CD4-positive, alpha-beta memory T cell (primary cell): Measurements from ENCODE around the gene RAPGEF1. TPM values are rescaled to one million over a fixed set of nuclear protein-coding genes. Genes with fewer than 3 reads are reported as not detected.

Experiments used
- CTCF ChIA-PET: fragments of 350-600 bp; sonication (Branson Sonifier 250); formaldehyde crosslinking; loops from one replicate; lab custom pipeline; 2021; ENCODE audit warnings: inconsistent platforms; ENCODE audit not compliant: partially characterized antibody; lab: Charles Lee
- POLR2A ChIA-PET: fragments of 350-600 bp; sonication (Branson Sonifier 250); formaldehyde crosslinking; loops from one replicate; lab custom pipeline; 2021; ENCODE audit not compliant: partially characterized antibody; lab: Charles Lee
- DNase-seq, 5 donors: peaks; one replicate each; pipeline versions ENCODE4 v3.0.0 to v3.0.0-alpha.2; 2020 to 2022; ENCODE audit warnings: mixed read lengths in 1 of 5
- H3K27ac ChIP-seq: one replicate; pipeline ENCODE4 v1.7.0; 2013; ENCODE audit warnings: low read depth, low read length
- H3K27me3 ChIP-seq: 2 replicates; pipeline ENCODE4 v1.7.0; 2013; ENCODE audit warnings: mild to moderate bottlenecking, low read length, moderate library complexity; ENCODE audit not compliant: insufficient read depth
- H3K36me3 ChIP-seq: 2 replicates; pipeline ENCODE4 v1.7.0; 2013; ENCODE audit warnings: mild to moderate bottlenecking, low read length, moderate library complexity; ENCODE audit not compliant: insufficient read depth
- H3K4me1 ChIP-seq: 2 replicates; pipeline ENCODE4 v1.7.0; 2013; ENCODE audit warnings: mild to moderate bottlenecking, low read length, moderate library complexity; ENCODE audit not compliant: insufficient read depth
- H3K4me3 ChIP-seq, 2 donors: one replicate each; pipeline ENCODE4 v1.7.0; 2013; ENCODE audit warnings: low read length in 2 of 2, mild to moderate bottlenecking in 1 of 2
- H3K9me3 ChIP-seq, 2 donors: one replicate each; pipeline ENCODE4 v1.7.0; 2013; ENCODE audit warnings: low read length in 2 of 2, control low read depth in 1 of 2; ENCODE audit not compliant: control insufficient read depth in 1 of 2
- H3K27ac Mint-ChIP-seq, 7 donors: one replicate each; pipeline ENCODE4 v1.8.0; 2020 to 2021; ENCODE audit warnings: mixed read lengths in 7 of 7, mild to moderate bottlenecking in 6 of 7, inconsistent platforms in 3 of 7, moderate library complexity in 3 of 7
- H3K27me3 Mint-ChIP-seq, 2 donors: one replicate each; pipeline ENCODE4 v1.8.0; 2020 to 2021; ENCODE audit warnings: mixed read lengths in 2 of 2
- H3K36me3 Mint-ChIP-seq, 2 donors: one replicate each; pipeline ENCODE4 v1.8.0; 2020 to 2021; ENCODE audit warnings: mixed read lengths in 2 of 2, inconsistent platforms in 1 of 2, mild to moderate bottlenecking in 1 of 2
- H3K4me1 Mint-ChIP-seq, 4 donors: one replicate each; pipeline ENCODE4 v1.8.0; 2020 to 2021; ENCODE audit warnings: mixed read lengths in 4 of 4, mild to moderate bottlenecking in 1 of 4
- H3K4me3 Mint-ChIP-seq, 8 donors: one replicate each; pipeline ENCODE4 v1.8.0; 2020 to 2021; ENCODE audit warnings: mixed read lengths in 8 of 8, mild to moderate bottlenecking in 7 of 8, moderate library complexity in 6 of 8, inconsistent platforms in 3 of 8
- H3K9me3 Mint-ChIP-seq, 8 donors: one replicate each; pipeline ENCODE4 v1.8.0; 2020 to 2021; ENCODE audit warnings: mixed read lengths in 8 of 8, mild to moderate bottlenecking in 5 of 8, inconsistent platforms in 3 of 8, moderate library complexity in 1 of 8
- intact Hi-C: fragments of 100-400 bp; cut with micrococcal nuclease; formaldehyde crosslinking; loops from one replicate; pipeline ENCODE4 v1.15.1; 2023
- polyA plus RNA-seq, 2 donors: library from polyadenylated mRNA; unstranded; fragments of 300-500 nt; fragmentation: Illumina TruSeq; gene quantifications; one replicate each; pipeline ENCODE4 v1.2.3, GENCODE V29; 2021
- total RNA-seq, 2 experiments: library from RNA; stranded (reverse); gene quantifications; one replicate each; pipeline ENCODE4 v1.2.3, GENCODE V29; 2021

The RAPGEF1 gene
- total and polyA plus RNA-seq, 4 experiments from 2014 or later: 1.5 to 149 (median 76.2) TPM

DNA sequence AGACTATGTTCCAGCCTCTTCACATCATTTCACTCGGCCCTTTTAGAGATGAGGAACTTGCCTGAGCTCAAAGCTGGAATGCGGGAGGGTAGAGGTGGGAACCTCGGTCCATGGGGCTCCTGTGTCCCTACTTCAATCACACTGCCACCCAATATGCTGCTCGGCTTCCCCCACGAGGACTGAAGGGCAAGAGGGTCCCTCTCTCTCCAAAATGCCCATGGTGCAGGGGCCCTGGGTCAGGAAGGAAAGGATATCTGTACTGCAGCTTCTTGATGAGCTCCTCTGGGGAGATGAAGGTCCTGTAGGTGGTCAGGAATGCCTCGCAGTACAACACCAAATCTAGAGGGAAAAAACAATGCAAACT lies 148.0 kb downstream of the RAPGEF1 start:
- no peaks in the 10 kb centered on the region for H3K9me3 ChIP-seq
- Mint-ChIP-seq H3K9me3 (peaks cover 0 to 5% (median 0%) of the 10 kb centered on the region in 8 donors), H3K27me3 (no peaks in the 10 kb centered on the region), H3K36me3 (peaks cover 13 to 64% of the 10 kb centered on the region in 2 donors), H3K4me3 (peak overlapping the region in 1 of 8 donors; percentile 7), H3K27ac (peak overlapping the region; percentile 74 to 89 (median 80)), H3K4me1 (peaks cover 21 to 41% (median 31%) of the 10 kb centered on the region in 4 donors)
- CTCF ChIA-PET: interaction anchor here (0.7 to 8.8 kb wide), 30 partner anchors 10 to 242 kb away, joined by 3 to 186 read pairs (median 4); partner anchors contain the start of gene RAPGEF1
- intact Hi-C loops: loop anchor here (1.0 to 5.0 kb wide), 4 partner anchors 43 to 155 kb away; partner anchors contain the start of gene RAPGEF1
- H3K36me3 ChIP-seq: peaks cover 62% of the 10 kb centered on the region
- H3K27ac ChIP-seq: no peak overlapping the region
- no peak for DNase-seq
- H3K4me3 ChIP-seq: no peak overlapping the region
- H3K4me1 ChIP-seq: peaks cover 23% of the 10 kb centered on the region
- POLR2A ChIA-PET: interaction anchor here (0.8 to 5.6 kb wide), 10 partner anchors 11 to 152 kb away, joined by 3 to 26 read pairs (median 6); partner anchors contain the start of gene RAPGEF1
- no peaks in the 10 kb centered on the region for H3K27me3 ChIP-seq

DNA sequence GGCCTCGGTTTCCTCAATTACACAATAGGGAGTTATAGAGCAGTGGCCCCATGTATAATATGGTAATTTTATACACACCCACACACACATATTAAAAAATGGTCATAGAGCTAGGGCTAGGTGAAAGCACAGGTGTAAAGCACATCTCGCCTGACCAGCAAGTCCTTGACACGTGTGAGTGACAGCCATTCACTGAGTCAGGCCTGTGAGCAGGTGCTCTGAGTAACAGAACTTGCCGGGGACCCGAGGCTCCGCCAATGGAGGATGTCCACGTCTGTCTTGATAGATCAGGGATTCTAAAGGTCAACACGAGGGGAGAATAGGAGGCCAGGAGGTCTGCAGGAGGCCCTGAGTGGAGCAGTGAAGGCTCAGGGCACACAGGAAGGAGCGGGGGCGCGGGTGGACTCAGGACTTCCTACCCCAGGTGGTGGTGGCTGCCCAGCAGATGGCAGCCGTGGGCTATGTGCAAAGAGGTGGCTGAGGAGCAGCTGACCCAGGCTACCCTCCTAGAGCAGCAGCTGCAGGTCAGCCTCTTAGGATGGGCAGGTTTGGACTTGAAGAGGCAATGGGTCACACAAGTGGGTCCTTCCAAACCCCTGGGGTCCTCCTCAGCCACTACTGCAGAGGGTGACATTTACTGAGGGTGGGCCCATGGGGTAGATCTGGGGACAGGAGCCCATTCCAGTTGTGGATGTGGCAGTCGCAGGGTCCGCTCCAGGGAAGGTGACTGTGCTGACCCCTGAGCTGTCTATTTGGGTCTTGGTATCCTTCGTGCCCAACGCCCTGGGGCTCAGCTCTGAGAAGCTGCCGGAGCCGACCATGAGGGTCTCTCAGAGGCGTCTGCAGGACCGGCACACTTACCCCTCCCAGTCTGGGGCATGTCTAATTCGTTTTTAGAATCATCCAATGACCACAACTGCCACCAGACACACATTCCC lies 148.7 kb downstream of the RAPGEF1 start:
- Mint-ChIP-seq H3K36me3 (peaks cover 14 to 59% of the 10 kb centered on the region in 2 donors), H3K4me1 (peaks cover 22 to 48% (median 34%) of the 10 kb centered on the region in 4 donors), H3K4me3 (peak overlapping the region in 6 of 8 donors; percentile 20 to 73 (median 46)), H3K9me3 (peaks cover 0 to 5% (median 0%) of the 10 kb centered on the region in 8 donors), H3K27me3 (no peaks in the 10 kb centered on the region), H3K27ac (peak overlapping the region; percentile 77 to 94 (median 85))
- Histone ChIP-seq H3K27ac (no peak overlapping the region), H3K4me3 (no peak overlapping the region), H3K36me3 (peaks cover 55% of the 10 kb centered on the region), H3K27me3 (no peaks in the 10 kb centered on the region), H3K4me1 (peaks cover 25% of the 10 kb centered on the region), H3K9me3 (no peaks in the 10 kb centered on the region)
- intact Hi-C loops: loop anchor here (1.0 to 5.0 kb wide), 4 partner anchors 44 to 156 kb away; partner anchors contain the start of gene RAPGEF1
- POLR2A ChIA-PET: interaction anchor here (0.7 to 5.6 kb wide), 11 partner anchors 12 to 153 kb away, joined by 3 to 26 read pairs (median 6); partner anchors contain the start of gene RAPGEF1
- CTCF ChIA-PET: interaction anchor here (0.5 to 8.8 kb wide), 36 partner anchors 10 to 242 kb away, joined by 3 to 186 read pairs (median 3); partner anchors contain the start of gene RAPGEF1
- DNase-seq: peak; percentile 68 to 74 (median 73)

GRCh38 chr9:131590449-131590848 lies 149.4 kb downstream of the RAPGEF1 start:
- Histone ChIP-seq H3K27me3 (no peaks in the 10 kb centered on the region), H3K36me3 (peaks cover 49% of the 10 kb centered on the region), H3K27ac (peak overlapping the region; percentile 6), H3K4me1 (peaks cover 32% of the 10 kb centered on the region), H3K9me3 (no peaks in the 10 kb centered on the region), H3K4me3 (no peak overlapping the region)
- Mint-ChIP-seq H3K4me1 (peaks cover 28 to 55% (median 39%) of the 10 kb centered on the region in 4 donors), H3K27me3 (no peaks in the 10 kb centered on the region), H3K36me3 (peaks cover 15 to 55% of the 10 kb centered on the region in 2 donors), H3K27ac (peak overlapping the region; percentile 32 to 94 (median 85)), H3K4me3 (peak overlapping the region in 4 of 8 donors; percentile 20 to 73 (median 55)), H3K9me3 (peaks cover 0 to 5% (median 0%) of the 10 kb centered on the region in 8 donors)
- DNase-seq: peak in 2 of 5 donors; percentile 11 to 15
- intact Hi-C loops: loop anchor here (2.0 to 5.0 kb wide), 2 partner anchors 44 to 77 kb away; no protein-coding TSS in a partner anchor
- POLR2A ChIA-PET: interaction anchor here (0.6 to 5.6 kb wide), 4 partner anchors 142 to 244 kb away, joined by 3 to 26 read pairs (median 14); partner anchors contain the start of gene RAPGEF1
- CTCF ChIA-PET: interaction anchor here (0.5 to 8.8 kb wide), 14 partner anchors 11 to 204 kb away, joined by 3 to 186 read pairs (median 4); partner anchors contain the start of gene RAPGEF1

DNA sequence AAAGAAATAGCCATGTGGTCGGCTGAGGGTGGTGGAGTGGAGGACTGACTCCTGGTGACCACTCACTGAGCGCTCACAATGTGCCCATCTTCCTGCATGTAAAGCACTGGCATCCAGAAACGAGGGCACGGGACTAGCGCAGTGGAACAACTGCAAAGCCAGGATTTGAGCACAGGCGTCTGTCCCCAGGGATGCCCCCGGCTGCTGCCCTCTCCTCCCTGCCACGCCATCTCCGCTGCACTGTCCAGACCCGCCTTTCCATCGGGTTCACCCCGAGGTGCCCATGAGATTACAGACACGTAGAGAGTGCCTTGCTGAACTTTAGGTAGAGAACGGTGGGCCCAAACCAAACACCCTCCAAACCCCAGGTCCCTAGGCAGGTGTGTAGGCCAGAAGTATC lies 149.9 kb downstream of the RAPGEF1 start:
- Histone ChIP-seq H3K4me1 (peaks cover 37% of the 10 kb centered on the region), H3K27me3 (no peaks in the 10 kb centered on the region), H3K36me3 (peaks cover 44% of the 10 kb centered on the region), H3K4me3 (no peak overlapping the region), H3K27ac (peak overlapping the region; percentile 6), H3K9me3 (no peaks in the 10 kb centered on the region)
- DNase-seq: no peak
- ChIA-PET POLR2A (interaction anchor here (0.6 to 5.6 kb wide), 4 partner anchors 143 to 244 kb away, joined by 3 to 26 read pairs (median 14); partner anchors contain the start of gene RAPGEF1), CTCF (interaction anchor here (1.1 to 8.8 kb wide), 9 partner anchors 11 to 173 kb away, joined by 3 to 186 read pairs (median 4); partner anchors contain the start of gene RAPGEF1)
- Mint-ChIP-seq H3K4me3 (peak overlapping the region in 4 of 8 donors; percentile 17 to 54 (median 27)), H3K36me3 (peaks cover 19 to 55% of the 10 kb centered on the region in 2 donors), H3K4me1 (peaks cover 32 to 59% (median 44%) of the 10 kb centered on the region in 4 donors), H3K9me3 (peaks cover 0 to 5% (median 0%) of the 10 kb centered on the region in 8 donors), H3K27me3 (no peaks in the 10 kb centered on the region), H3K27ac (peak overlapping the region in 6 of 7 donors; percentile 32 to 94 (median 82))
- intact Hi-C loops: loop anchor here (2.0 to 5.0 kb wide), 2 partner anchors 45 to 77 kb away; no protein-coding TSS in a partner anchor

- CTCF ChIA-PET: interaction anchor here (1.1 to 8.8 kb wide), 5 partner anchors 28 to 152 kb away, joined by 3 to 186 read pairs (median 3); partner anchors contain the start of gene RAPGEF1
- H3K4me3 ChIP-seq: no peak overlapping the region
- Mint-ChIP-seq H3K36me3 (peaks cover 19 to 59% of the 10 kb centered on the region in 2 donors), H3K4me3 (no peak overlapping the region), H3K9me3 (peaks cover 0 to 5% (median 0%) of the 10 kb centered on the region in 8 donors), H3K4me1 (peaks cover 36 to 67% (median 49%) of the 10 kb centered on the region in 4 donors), H3K27me3 (no peaks in the 10 kb centered on the region), H3K27ac (peak overlapping the region in 2 of 7 donors; percentile 23 to 79)
- POLR2A ChIA-PET: interaction anchor here (5.6 kb wide), 1 partner anchor 143 kb away, joined by 26 read pairs; no protein-coding TSS in a partner anchor
- DNase-seq: no peak
- no peak overlapping the region for H3K27ac ChIP-seq
- H3K36me3 ChIP-seq: peaks cover 44% of the 10 kb centered on the region
- H3K27me3 ChIP-seq: no peaks in the 10 kb centered on the region
- peaks cover 44% of the 10 kb centered on the region for H3K4me1 ChIP-seq
- no peaks in the 10 kb centered on the region for H3K9me3 ChIP-seq
- intact Hi-C loops: no loop called here
These were observed 150.7 kb downstream of the RAPGEF1 start for GRCh38 chr9:131589124-131589711.

DNA sequence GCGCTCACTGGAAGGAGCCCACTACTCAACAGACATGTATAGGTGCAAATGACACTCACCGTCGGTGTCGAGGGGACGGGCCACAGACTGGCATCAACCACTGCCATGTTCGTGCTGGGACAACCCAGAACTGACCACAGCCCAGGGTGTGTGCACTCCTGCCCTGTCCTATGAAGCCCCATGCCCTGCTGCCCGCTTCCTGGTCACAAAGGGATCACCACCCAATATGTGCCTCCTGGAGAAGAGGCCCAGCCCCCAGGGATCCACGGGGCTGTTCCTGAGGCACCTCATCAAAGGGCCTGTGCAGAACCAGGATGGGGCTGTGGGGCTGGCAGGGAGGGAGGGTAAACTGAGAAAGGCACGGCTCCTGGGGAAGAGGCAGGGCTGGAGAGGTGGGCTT lies 151.5 kb downstream of the RAPGEF1 start:
- Histone ChIP-seq H3K4me3 (no peak overlapping the region), H3K9me3 (no peaks in the 10 kb centered on the region), H3K27me3 (no peaks in the 10 kb centered on the region), H3K36me3 (peaks cover 51% of the 10 kb centered on the region), H3K4me1 (peaks cover 49% of the 10 kb centered on the region), H3K27ac (no peak overlapping the region)
- peaks cover 38 to 72% (median 50%) of the 10 kb centered on the region in 4 donors for H3K4me1 Mint-ChIP-seq
- peak overlapping the region in 1 of 7 donors; percentile 37 for H3K27ac Mint-ChIP-seq
- peaks cover 0 to 5% (median 0%) of the 10 kb centered on the region in 8 donors for H3K9me3 Mint-ChIP-seq
- peaks cover 24 to 59% of the 10 kb centered on the region in 2 donors for H3K36me3 Mint-ChIP-seq
- ChIA-PET POLR2A (interaction anchor here (0.7 to 5.6 kb wide), 2 partner anchors 144 to 148 kb away, joined by 3 to 26 read pairs; no protein-coding TSS in a partner anchor), CTCF (interaction anchor here (1.3 to 8.8 kb wide), 2 partner anchors 88 to 153 kb away, joined by 3 to 186 read pairs; partner anchors contain the start of gene RAPGEF1)
- intact Hi-C loops: no loop called here
- no peak for DNase-seq
- H3K27me3 Mint-ChIP-seq: no peaks in the 10 kb centered on the region
- H3K4me3 Mint-ChIP-seq: no peak overlapping the region
